LNCaP clone FGC (cell line): ENCODE measurements around the gene TRDMT1.

Experiments
- DNase-seq: peaks from one replicate; pipeline ENCODE4 v3.0.0-alpha.2; 2011; ENCODE audit warnings: low read depth
- H3K4me3 ChIP-seq: 2 replicates; pipeline ENCODE4 v1.5.1; 2011; ENCODE audit warnings: mild to moderate bottlenecking, low read depth, low read length, control low read depth
- TF ChIP-seq, protein P1 (sequence below): IDR thresholded peaks from 2 replicates; pipeline ENCODE4 v1.5.1; 2012; ENCODE audit warnings: mild to moderate bottlenecking; ENCODE audit not compliant: control insufficient read depth, insufficient read depth; ENCODE audit errors: extremely low read depth

Gene TRDMT1

DNA sequence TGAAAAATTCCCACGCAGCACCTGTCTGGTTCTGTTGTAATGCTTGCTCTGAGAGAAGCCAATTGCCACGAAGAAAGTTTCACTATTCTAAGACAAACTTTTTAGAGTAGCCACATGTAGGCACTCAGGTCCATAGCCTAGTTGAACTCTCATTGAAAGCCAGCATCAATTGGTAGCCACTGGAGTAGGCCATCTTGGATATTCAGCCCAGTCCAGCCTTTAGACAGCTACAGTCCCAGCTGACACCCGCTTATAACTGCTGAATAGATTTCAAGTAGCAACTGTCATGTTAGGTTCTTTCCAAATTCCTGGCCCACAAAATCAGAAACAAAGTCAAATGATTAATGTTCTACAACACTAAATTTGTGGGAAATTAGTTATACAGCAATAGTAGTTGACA lies 103.5 kb downstream of the TRDMT1 start:
- TF ChIP-seq, protein P1, sequence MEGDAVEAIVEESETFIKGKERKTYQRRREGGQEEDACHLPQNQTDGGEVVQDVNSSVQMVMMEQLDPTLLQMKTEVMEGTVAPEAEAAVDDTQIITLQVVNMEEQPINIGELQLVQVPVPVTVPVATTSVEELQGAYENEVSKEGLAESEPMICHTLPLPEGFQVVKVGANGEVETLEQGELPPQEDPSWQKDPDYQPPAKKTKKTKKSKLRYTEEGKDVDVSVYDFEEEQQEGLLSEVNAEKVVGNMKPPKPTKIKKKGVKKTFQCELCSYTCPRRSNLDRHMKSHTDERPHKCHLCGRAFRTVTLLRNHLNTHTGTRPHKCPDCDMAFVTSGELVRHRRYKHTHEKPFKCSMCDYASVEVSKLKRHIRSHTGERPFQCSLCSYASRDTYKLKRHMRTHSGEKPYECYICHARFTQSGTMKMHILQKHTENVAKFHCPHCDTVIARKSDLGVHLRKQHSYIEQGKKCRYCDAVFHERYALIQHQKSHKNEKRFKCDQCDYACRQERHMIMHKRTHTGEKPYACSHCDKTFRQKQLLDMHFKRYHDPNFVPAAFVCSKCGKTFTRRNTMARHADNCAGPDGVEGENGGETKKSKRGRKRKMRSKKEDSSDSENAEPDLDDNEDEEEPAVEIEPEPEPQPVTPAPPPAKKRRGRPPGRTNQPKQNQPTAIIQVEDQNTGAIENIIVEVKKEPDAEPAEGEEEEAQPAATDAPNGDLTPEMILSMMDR: no peak
- no peak overlapping the region for H3K4me3 ChIP-seq
- DNase-seq: no peak
